SHP77 (cell line): ENCODE measurements around the gene MCUR1.
A peak's percentile ranks its signal among the peaks of the same experiment; 100 is the strongest.
"Not testable (repeated sequence)": the region's sequence is repeated elsewhere in the genome, so short reads cannot be mapped to it uniquely, and the experiment has no call there.

ENCODE experiments used
- DNase-seq, 2 experiments: peaks; one replicate each; lab custom pipeline; 2025; lab: John Stamatoyannopoulos, UW

Gene MCUR1, protein sequence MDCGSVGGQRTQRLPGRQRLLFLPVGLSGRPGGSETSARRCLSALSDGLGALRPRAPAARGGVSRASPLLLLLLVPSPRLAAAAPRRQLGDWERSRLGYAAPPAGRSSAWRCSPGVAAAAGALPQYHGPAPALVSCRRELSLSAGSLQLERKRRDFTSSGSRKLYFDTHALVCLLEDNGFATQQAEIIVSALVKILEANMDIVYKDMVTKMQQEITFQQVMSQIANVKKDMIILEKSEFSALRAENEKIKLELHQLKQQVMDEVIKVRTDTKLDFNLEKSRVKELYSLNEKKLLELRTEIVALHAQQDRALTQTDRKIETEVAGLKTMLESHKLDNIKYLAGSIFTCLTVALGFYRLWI

DNA sequence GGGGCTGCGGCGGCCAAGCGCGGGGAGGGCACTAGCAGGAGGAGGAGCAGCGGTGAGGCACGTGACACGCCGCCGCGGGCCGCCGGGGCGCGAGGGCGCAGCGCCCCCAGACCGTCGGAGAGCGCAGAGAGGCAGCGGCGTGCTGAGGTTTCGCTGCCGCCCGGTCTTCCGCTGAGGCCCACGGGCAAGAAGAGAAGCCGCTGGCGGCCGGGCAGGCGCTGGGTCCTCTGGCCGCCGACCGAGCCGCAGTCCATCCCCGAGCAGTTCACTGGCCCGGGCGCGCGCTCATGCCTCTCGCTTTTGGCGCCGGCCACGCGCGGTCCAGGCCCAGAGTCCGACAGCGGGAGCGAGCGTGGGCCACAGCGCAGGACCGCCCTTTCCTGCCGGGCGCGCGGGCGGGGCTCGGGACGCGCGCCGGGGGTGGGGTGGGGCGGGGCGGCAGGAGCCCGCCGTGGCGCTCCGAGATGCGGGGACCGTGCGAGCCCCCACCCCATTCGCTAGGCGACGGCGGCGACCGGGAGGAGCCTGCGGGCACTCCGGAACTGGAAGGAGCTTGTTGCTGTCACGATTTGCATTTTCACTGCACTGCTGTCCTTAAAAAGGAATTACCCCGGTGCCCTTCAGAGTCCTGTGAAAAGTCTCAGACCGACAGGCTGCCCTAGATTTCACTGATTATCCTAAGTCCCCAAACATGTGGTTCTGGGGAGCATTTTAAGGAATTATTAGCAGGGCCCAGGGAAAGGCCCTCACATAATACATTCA, at the start of gene MCUR1:
MCUR1 (minus strand) TSS at position 382 of the 762 bp plus-strand sequence; CDS start at position 254, 128 bp downstream.
- peak; percentile 91 to 92 for DNase-seq

DNA sequence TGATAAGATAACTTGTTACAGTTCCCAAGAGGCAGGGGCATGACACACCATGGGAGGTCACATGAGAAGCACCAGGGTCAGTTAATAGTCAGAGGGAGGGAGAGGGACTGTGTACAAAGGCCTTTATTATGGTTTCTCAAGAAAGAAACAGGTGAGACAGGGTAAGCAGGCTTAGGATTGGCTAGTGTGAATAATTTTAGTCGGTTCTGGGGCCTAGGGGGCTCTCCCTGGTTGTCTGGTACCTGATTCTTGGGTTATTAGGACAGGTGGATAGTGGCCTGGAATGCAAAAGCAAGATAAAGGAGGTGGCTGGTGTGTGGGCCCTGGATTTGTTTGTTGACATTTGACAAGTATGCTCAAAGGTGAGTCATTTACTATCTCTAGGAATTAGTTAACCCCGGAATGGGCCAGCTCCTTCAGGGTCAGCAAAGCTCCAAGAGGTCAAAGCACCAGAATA, 49.4 kb upstream of the MCUR1 start:
- no peak for DNase-seq

DNA sequence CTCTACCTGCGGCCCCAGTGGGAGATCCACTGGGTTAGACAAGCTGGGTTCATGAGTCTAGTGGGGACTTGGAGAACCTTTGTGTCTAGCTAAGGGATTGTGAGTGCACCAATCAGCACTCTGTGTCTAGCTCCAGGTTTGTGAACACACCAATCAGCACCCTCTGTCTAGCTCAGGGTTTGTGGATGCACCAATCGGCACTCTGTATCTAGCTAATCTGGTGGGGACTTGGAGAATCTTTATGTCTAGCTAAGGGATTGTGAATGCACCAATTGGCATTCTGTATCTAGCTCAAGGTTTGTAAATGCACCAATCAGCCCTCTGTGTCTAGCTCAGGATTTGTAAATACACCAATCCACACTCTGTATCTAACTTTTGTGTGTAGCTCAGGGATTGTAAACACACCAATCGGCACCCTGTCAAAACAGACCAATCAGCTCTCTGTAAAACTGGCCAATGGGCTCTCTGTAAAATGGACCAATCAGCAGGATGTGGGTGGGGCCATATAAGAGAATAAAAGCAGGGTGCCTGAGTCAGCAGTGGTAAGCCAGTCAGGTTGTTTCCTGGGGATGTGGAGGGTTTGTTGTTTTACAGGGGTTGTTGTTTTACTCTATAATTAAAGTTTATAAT, 46.3 kb upstream of the MCUR1 start:
- not testable (repeated sequence) for DNase-seq

DNA sequence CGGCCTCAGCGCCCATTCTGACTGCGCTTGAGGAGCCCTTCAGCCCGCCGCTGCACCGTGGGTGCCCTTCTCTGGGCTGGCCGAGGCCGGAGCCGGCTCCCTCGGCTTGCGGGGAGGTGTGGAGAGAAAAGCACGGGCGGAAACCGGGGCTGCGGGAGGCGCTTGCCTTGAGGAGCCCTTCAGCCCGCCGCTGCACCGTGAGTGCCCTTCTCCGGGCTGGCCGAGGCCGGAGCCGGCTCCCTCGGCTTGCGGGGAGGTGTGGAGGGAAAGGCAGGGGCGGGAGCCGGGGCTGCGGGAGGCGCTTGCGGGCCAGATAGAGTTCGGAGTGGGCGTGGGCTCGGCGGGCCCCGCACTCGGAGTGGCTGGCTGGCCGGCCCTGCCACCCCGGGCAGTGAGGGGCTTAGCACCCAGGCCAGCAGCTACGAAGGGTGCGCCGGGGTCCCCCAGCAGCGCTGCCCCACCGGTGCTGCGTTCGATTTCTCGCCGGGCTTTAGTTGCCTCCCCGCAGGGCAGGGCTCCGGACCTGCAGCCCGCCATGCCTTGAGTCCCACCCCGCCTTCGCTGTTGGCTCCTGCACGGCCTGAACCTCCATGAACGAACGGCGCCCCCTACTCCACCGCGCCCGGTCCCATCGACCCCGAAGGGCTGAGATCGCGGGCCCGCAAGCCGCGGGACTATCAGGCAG, 45.7 kb upstream of the MCUR1 start:
- DNase-seq: no peak

DNA sequence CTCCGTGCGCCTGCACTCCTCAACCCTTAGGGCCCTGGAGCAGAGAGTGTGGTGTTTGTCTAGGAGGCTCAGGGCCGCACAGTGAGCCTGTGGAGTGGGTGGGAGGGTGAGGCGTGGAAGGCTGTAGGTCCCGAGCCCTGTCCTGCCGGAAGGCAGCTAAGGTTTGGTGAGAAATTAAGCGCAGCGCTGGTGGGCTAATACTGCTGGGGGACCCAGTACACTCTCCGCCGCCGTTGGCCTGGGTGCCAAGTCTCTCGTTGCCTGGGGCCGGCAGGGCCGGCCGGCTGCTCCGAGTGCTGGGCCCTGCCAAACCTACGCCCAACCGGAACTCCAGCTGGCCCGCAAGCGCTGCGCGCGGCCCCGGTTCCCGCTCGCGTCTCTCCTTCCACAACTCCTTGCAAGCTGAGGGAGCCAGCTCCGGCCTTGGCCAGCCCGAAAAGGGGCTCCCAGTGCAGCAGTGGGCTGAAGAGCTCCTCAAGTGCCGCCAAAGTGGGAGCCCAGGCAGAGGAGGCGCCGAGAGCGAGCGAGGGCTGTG, 40.4 kb upstream of the MCUR1 start:
- DNase-seq: no peak

DNA sequence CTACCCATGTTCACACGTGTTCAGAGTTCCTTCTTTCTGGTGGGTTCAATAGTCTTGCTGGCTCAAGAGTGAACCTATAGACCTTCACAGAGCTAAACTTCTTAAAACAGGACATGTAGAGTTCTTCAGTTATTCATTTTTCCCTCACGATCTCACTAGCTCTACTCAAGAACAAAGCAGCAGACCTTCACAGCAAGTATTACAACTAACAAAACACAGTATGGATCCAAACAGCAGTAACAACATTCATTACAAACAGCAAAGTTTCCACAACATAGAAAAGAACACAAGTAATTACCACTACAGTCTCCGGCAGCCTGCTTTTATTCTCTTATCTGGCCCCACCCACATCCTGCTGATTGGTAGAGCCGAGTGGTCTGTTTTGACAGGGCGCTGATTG, 39.5 kb upstream of the MCUR1 start:
- DNase-seq: no peak

DNA sequence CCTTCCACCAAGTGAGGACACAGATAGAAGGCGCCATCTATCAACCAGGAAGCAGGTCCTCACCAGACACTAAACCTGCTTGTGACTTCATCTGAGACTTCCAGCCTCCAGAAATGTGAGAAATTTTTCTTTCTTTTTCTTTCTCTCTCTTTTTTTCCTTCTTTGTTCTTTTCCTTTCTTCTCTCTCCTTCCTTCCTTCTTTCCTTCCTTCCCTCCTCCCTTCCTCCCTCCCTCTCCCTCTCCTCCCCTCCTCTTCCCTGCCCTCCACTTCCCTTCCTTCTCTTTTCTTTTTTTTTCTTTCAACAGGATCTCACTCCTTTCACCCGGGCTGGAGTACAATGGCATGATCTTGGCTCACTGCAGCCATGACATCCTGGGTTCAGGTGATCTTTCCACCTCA, 37.4 kb upstream of the MCUR1 start:
- no peak for DNase-seq

DNA sequence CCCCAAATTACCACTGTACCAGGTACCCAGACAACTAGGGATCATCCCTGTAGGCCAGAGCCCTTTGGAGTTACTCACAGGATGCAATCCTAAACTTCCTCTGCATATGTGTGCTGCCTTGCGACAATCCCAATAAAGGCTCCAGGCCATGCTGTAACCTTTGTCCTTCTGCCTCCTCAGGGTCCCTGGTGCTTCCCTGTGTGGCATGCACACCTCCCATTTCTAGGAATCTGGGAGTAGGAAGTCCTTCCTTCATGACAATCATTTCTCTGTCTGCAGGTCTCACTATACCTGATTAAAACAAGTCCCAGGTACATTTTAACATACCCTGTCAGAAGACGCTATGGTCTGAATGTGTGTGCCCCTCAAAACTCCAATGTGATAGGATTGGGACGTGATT, 37.0 kb upstream of the MCUR1 start:
- DNase-seq: no peak

DNA sequence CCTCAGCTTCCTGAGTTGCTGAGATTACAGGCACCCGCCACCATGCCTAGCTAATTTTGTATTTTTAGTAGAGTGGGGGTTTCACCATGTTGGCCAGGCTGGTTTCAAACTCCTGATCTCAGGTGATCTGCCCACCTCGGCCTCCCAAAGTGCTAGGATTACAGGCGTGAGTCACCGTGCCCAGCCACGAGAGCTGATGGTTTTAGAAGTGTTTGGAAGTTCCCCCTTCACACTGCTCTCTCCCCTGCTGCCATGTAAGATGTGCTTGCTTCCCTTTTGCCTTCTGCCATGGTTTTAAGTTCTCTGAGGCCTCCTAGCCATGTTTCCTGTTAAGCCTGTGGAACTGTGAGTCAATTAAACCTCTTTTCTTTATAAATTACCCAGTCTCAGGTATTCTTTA, 36.3 kb upstream of the MCUR1 start:
- not testable (repeated sequence) for DNase-seq

DNA sequence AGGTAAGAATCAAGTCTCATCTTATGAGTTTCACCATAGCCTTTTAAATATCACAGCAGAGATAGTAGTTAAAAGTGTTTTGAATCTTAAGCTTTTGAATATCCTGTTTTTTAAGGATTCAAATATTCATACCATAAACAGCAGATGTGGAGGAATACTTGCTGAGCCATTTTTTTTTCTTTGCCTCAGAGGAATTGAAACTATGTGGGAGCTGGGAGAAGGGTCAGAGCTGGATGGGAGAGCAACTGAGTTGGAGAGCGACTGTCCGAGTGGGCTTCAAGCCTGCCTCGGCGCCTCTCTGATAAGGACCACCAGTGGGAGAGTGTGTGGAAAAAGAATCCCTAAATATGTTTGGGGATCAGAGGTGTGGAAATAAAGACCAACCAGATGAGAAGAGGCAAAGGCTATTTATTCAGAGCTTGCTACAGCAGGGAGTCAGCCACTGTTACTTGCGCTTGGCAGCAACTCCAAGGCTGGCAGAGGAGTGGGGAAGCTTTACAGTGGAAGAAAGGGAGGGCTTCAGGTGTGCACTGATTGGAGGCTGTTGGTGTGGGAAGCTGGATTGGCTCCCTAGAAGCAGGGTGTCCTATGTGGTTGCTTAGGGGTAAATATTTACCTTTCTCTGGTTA, 34.3 kb upstream of the MCUR1 start:
- DNase-seq: no peak

DNA sequence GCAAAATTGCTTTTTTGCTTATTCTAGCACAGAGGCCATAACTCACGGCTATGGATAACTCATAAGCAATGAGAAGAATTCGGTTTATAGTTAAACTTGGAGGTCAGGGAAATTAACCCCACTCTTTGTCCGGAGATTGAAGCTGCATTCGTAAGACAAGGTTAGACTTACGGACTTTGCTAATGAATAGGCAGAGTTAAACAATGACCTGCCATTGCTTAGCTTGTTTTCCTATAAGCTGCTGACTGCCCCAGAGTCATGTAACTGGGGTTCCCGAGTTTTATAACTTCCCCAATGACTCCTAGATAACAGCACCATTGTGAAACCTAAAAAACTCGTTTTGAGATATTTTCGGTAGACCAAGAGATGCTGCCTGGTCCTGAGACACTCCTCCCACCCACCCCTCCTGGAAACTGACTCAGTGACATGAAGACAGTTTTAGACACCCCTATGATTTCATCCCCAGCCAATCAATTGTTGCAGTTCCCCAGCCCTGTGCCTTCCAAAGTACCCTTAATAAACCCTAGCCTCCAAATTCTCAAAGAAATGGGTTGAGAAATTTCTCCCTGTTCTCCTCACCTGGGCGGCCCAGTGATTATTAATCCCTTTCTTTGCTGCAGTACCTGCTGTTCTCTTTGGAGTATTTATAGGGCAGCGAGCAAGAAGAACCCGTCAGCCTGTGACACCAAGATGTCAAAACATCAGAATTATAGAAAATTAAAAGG, 33.1 kb upstream of the MCUR1 start:
- no peak for DNase-seq

DNA sequence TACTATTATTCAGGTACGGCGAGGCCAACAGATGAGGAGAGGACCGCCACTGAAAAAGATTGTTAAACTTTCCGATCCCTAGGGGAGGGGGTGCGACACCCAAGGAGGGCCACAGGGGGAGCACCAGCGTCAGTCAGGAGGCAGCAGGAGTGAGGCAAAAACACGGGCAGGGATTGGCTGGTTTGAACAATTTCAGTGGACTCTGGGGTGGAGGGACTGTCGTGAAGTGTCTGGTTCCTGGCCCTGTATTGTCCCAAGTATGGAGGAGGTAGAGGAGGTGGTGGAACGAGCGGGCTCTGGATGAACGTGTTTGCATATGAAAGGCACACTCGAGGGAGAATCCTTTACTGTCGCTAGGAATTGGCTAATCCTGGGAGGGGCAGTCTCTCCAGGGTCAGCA, 32.5 kb upstream of the MCUR1 start:
- no peak for DNase-seq

DNA sequence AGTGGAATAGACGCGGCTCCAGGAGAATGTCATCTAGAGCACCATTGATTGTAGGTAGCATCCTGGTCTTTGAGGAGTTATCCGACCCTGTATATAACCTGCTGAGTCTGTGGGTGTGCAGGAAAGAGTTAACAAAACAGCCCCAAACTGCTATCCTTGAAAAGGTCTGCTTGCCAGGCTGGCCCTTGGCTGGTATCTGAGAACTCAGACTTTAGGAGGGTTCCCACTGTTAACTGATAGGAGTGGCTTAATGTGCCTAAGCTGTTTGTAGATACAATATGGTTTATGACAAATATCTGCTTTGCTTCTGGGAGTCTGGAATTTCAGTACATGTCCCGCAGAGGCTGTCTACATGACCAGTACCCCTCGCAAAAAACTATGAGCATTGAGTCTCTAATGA, 27.6 kb upstream of the MCUR1 start:
- DNase-seq: no peak

DNA sequence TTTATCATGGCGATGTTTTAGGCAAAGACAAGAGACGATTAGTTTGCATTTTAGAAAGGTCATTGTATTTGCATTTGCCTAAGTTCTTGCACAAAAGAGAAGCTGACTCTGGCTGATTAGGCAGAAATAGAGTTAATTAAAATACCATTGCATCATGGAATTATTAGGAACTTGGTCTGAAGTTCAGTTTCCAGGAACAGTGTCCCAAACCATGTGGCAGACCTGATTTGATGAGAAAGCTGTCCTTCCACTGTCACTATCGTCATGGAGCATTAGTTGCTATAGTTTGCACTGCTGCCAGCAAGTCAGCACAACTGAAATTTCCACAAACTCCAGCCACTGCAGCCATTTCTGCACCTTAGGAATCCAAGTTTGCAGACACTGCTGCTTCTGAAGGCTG, 24.3 kb upstream of the MCUR1 start:
- no peak for DNase-seq

DNA sequence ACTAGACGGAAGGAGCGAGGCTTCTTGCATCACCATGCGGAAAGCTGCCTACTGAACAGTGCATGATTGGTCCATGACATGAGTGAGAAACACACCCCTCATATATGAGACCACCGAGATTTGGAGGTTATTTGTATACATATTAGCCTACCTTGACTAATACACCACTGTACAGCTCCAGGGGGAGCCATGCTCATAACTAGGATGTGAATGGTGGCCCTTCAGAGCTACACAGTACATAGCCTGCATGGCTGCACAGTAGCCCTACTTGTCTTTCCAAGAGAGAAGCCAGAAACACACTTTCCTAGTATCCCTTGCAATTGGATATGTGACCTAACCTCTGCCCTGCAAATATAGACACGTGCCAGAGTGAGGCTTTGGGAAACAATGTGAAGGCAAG, 21.8 kb upstream of the MCUR1 start:
- DNase-seq: no peak

DNA sequence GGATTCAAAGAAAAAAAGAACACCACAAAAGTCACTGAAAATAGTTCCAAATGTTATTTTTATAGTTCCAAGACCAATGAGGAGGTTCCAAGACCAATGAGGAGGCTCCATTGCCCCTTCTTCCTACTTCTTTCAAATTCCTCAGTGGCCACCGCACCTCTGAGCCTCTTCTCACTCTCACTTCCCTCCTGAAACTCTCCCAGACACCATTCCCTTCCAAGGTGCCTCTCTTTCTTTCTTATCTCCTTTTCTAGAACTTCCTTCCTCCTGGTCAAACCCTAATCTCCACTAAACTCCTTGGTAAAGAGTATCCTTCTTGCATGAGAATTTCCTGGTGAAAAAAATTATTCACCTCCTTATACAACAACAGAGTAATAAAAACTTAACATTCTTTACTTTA, 20.4 kb upstream of the MCUR1 start:
- DNase-seq: no peak

DNA sequence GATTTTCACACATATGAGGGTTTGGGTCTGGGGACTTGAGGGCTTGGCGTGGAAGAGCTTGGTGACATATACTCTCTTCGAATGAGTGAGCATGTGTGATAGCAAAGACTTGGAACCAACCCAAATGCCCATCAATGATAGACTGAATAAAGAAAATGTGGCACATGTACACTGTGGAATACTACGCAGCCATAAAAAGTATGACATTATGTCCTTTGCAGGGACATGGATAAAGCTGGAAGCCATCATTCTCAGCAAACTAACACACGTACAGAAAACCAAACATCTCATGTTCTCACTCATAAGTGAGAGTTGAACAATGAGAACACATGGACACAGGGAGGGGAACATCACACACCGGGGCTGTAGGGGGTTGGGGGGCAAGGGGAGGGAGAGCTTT, 19.7 kb upstream of the MCUR1 start:
- not testable (repeated sequence) for DNase-seq

DNA sequence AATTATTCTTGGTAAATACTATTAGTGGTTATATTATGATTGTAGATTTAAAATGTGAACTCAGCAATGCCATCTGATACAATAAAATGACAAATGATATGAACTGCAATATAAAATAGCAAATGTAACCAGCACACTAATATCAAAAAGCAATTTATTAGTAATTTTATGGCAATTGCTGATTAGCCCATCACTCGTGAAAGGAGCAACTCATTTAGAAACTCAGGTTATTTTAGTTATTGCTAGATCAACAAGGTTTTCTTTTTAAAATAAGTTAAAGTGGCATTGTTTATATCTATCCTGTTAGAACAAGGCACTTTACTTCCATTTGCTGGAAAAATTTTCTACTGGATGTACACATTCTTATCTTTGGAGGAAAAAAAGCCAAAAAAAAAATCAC, 18.4 kb upstream of the MCUR1 start:
- DNase-seq: no peak

DNA sequence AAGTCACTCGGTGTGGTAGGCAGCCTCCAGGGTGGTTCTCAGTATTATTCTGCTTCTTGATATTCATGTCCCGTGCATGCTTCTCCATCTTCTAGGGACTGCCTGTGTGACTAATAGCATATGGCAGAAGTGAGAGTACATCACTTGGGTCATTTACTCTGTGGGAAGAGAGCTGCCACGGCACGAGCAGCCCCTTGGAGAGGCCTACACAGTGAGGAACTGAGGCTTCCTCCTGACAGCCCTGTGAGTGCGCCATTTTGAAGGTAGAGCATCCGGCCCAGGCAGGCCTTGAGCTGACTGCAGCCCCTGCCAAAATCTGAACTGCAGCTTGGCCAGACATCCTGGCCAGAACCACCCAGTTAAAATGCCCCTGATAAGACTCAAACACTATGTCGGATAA, 17.3 kb upstream of the MCUR1 start:
- no peak for DNase-seq

DNA sequence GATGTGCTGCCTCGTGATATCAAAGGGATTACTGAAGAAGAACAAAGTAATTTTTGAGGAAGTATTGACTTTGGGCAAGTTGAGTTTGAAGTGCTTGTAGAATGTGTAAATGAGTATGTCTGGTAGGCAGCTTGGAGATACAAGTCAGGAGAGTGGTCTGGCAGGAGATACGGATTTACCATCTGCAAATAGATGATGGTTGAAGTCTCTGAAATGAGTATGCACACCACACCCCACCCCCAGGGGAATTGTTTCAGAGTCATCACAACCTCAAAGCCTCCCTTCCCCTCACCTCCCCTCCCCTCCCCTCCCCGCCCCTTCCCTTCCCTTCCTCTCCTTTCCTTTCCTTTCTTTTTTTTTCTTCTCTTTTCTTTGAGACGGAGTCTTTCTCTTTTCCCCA, 16.4 kb upstream of the MCUR1 start:
- DNase-seq: no peak

DNA sequence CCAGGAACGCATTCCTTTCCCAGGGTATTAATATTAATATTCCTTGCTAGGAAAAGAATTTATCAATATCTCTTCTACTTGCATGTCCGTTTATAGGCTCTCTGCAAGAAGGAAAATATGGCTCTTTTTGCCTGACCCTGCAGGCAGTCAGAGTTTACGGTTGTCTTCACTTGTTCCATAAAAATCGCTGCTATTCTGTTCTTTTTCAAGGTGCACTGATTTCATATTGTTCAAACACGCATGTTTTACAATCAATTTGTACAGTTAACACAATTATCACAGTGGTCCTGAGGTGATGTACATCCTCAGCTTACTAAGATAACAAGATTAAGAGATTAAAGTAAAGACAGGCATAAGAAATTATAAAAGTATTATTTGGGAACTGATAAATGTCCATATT, 15.1 kb upstream of the MCUR1 start:
- DNase-seq: not testable (repeated sequence)
